ENCODE results near the gene NOM1. TPM values are rescaled to one million over a fixed set of nuclear protein-coding genes. Genes with fewer than 3 reads are reported as not detected.

Gene NOM1
- total and polyA plus RNA-seq, 2 donors (not counting 1 experiment from before 2014, with no cell fraction given): 14.2 to 38.3 TPM

DNA sequence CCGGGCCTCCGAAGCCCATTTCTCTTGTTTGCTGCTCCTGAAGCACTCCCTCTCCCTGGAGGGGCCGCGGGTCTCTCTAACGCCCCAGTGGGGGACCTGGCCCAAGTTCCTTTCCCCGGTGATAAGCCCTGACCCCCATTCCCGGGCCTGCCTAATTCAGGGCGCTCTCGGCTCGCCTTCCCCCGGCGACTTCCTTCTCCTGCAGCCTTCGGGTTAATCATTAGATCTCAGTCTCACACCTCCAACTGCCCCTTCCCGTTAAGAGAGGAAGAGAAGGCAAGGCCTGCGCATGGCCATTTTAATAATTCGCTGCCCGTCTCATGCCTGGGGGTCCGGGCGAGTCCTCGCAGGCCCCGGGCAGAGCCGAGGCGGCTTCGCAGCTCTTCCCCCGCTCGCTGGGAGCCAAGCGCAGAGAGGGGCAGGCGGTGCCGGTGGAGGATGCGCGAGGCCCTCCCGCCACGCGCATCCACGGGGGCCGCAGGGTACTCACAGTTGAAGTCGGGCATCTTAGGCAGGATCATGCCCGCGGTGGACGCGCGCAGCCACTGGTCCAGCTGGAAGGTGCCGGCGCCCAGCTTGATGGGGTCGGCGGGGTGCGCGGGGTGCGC is 59.8 kb downstream of the NOM1 start:
- no peak overlapping the region for H3K27ac ChIP-seq (ENCODE audit: low read length in 2 of 2)
- H3K4me2 ChIP-seq (replicated peaks; ENCODE audit: low read depth, low read length, poor library complexity, severe bottlenecking): peak overlapping the region; percentile 62
- H2AFZ ChIP-seq (ENCODE audit: insufficient read depth, low read depth, low read length, poor library complexity, severe bottlenecking): peak overlapping the region; percentile 38
- H3K4me1 ChIP-seq (ENCODE audit: control insufficient read depth in 2 of 2, insufficient read depth in 2 of 2, low read length in 2 of 2): peaks cover 32 to 33% of the 10 kb centered on the region in 2 donors
- Mint-ChIP-seq H3K27ac (no peak overlapping the region), H3K27me3 (peaks cover 58% of the 10 kb centered on the region), H3K4me3 (peak overlapping the region; percentile 74), H3K9me3 (ENCODE audit: insufficient read depth) (no peaks in the 10 kb centered on the region), H3K4me1 (peaks cover 26% of the 10 kb centered on the region)
- peak overlapping the region in 1 of 5 experiments; percentile 9 for H3K4me3 ChIP-seq (ENCODE audit: control extremely low read depth in 1 of 5, extremely low read depth in 1 of 5, insufficient read depth in 1 of 5, low read depth in 2 of 5, low read length in 4 of 5)
- no peaks in the 10 kb centered on the region for H4K20me1 ChIP-seq (ENCODE audit: control insufficient read depth, insufficient read depth, low read length, poor library complexity, severe bottlenecking)
- peak; percentile 41 for DNase-seq
- POLR2A ChIA-PET: no interaction called here
- H3K79me2 ChIP-seq (ENCODE audit: control insufficient read depth, insufficient read depth, low read length): no peaks in the 10 kb centered on the region
- CTCF ChIA-PET: no interaction called here
- ATAC-seq (ENCODE audit: low read depth): no peak
- TF ChIP-seq, protein P1, sequence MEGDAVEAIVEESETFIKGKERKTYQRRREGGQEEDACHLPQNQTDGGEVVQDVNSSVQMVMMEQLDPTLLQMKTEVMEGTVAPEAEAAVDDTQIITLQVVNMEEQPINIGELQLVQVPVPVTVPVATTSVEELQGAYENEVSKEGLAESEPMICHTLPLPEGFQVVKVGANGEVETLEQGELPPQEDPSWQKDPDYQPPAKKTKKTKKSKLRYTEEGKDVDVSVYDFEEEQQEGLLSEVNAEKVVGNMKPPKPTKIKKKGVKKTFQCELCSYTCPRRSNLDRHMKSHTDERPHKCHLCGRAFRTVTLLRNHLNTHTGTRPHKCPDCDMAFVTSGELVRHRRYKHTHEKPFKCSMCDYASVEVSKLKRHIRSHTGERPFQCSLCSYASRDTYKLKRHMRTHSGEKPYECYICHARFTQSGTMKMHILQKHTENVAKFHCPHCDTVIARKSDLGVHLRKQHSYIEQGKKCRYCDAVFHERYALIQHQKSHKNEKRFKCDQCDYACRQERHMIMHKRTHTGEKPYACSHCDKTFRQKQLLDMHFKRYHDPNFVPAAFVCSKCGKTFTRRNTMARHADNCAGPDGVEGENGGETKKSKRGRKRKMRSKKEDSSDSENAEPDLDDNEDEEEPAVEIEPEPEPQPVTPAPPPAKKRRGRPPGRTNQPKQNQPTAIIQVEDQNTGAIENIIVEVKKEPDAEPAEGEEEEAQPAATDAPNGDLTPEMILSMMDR (IDR thresholded peaks at IDR 0.05): no peak
- peak; percentile 38 for TF ChIP-seq EZH2 (IDR thresholded peaks at IDR 0.05; ENCODE audit: borderline replicate concordance, insufficient read depth, low read depth, low read length, poor library complexity, severe bottlenecking)
- intact Hi-C loops (cut with micrococcal nuclease): no loop called here
- no peak overlapping the region for H3K9ac ChIP-seq (ENCODE audit: low read length)
- WGBS (ENCODE audit: insufficient coverage): 4% methylated on average over 46 of the region's 49 CpGs
- H3K36me3 ChIP-seq (replicated peaks in 1 of 2; ENCODE audit: control extremely low read depth in 1 of 2, control insufficient read depth in 1 of 2, extremely low read depth in 1 of 2, insufficient read depth in 2 of 2, low read length in 1 of 2): no peaks in the 10 kb centered on the region
- H3K9me3 ChIP-seq (ENCODE audit: control extremely low read depth in 1 of 3, control insufficient read depth in 2 of 3, insufficient read depth in 1 of 3, low read length in 2 of 3): peaks cover 0 to 33% (median 0%) of the 10 kb centered on the region in 3 donors
- peaks cover 0 to 85% (median 48%) of the 10 kb centered on the region in 4 experiments for H3K27me3 ChIP-seq (replicated peaks in 1 of 4; ENCODE audit: control extremely low read depth in 1 of 4, control insufficient read depth in 3 of 4, insufficient read depth in 4 of 4, low read length in 3 of 4)

GRCh38 chr7:157009778-157010587 is 60.5 kb downstream of the NOM1 start:
- Mint-ChIP-seq H3K4me3 (peak overlapping the region; percentile 74), H3K4me1 (peaks cover 20% of the 10 kb centered on the region), H3K27me3 (peaks cover 58% of the 10 kb centered on the region), H3K27ac (no peak overlapping the region), H3K9me3 (ENCODE audit: insufficient read depth) (no peaks in the 10 kb centered on the region)
- H2AFZ ChIP-seq (ENCODE audit: insufficient read depth, low read depth, low read length, poor library complexity, severe bottlenecking): peak overlapping the region; percentile 64
- no peaks in the 10 kb centered on the region for H3K79me2 ChIP-seq (ENCODE audit: control insufficient read depth, insufficient read depth, low read length)
- DNase-seq (no peak), ATAC-seq (ENCODE audit: low read depth) (peak; percentile 13)
- CTCF ChIA-PET: no interaction called here
- 1% methylated on average over 130 of the region's 130 CpGs for WGBS (ENCODE audit: insufficient coverage)
- peaks cover 0 to 85% (median 45%) of the 10 kb centered on the region in 4 experiments for H3K27me3 ChIP-seq (replicated peaks in 1 of 4; ENCODE audit: control extremely low read depth in 1 of 4, control insufficient read depth in 3 of 4, insufficient read depth in 4 of 4, low read length in 3 of 4)
- peak overlapping the region; percentile 54 for H3K9ac ChIP-seq (ENCODE audit: low read length)
- peak overlapping the region in 4 of 5 experiments; percentile 28 to 59 (median 50) for H3K4me3 ChIP-seq (ENCODE audit: control extremely low read depth in 1 of 5, extremely low read depth in 1 of 5, insufficient read depth in 1 of 5, low read depth in 2 of 5, low read length in 4 of 5)
- peak overlapping the region; percentile 80 for H3K4me2 ChIP-seq (replicated peaks; ENCODE audit: low read depth, low read length, poor library complexity, severe bottlenecking)
- H3K27ac ChIP-seq (ENCODE audit: low read length in 2 of 2): no peak overlapping the region
- no peaks in the 10 kb centered on the region for H4K20me1 ChIP-seq (ENCODE audit: control insufficient read depth, insufficient read depth, low read length, poor library complexity, severe bottlenecking)
- TF ChIP-seq, protein P1 (IDR thresholded peaks at IDR 0.05): no peak
- POLR2A ChIA-PET: no interaction called here
- intact Hi-C loops (cut with micrococcal nuclease): no loop called here
- H3K9me3 ChIP-seq (ENCODE audit: control extremely low read depth in 1 of 3, control insufficient read depth in 2 of 3, insufficient read depth in 1 of 3, low read length in 2 of 3): peaks cover 0 to 32% (median 0%) of the 10 kb centered on the region in 3 donors
- peaks cover 26 to 32% of the 10 kb centered on the region in 2 donors for H3K4me1 ChIP-seq (ENCODE audit: control insufficient read depth in 2 of 2, insufficient read depth in 2 of 2, low read length in 2 of 2)
- H3K36me3 ChIP-seq (replicated peaks in 1 of 2; ENCODE audit: control extremely low read depth in 1 of 2, control insufficient read depth in 1 of 2, extremely low read depth in 1 of 2, insufficient read depth in 2 of 2, low read length in 1 of 2): no peaks in the 10 kb centered on the region

Measured in B cell (primary cell).